ENCODE results near the gene ST6GALNAC6. TPM values are rescaled to one million over a fixed set of nuclear protein-coding genes. Genes with fewer than 3 reads are reported as not detected.
"Not testable (repeated sequence)": the region's sequence is repeated elsewhere in the genome, so short reads cannot be mapped to it uniquely, and the experiment has no call there.

ST6GALNAC6 gene
- polyA plus RNA-seq, 1 donor = 14.4 TPM

GRCh38 chr9:127845619-127846018 is 53.8 kb downstream of the ST6GALNAC6 start:
- not testable (repeated sequence) for H3K36me3 ChIP-seq (ENCODE audit: control insufficient read depth, insufficient read depth, low read length); H3K4me1 ChIP-seq (ENCODE audit: control insufficient read depth, insufficient read depth, low read length); DNase-seq; H3K27me3 ChIP-seq (ENCODE audit: control insufficient read depth, insufficient read depth, low read length); H3K9me3 ChIP-seq (ENCODE audit: control insufficient read depth, low read depth, low read length); H3K4me3 ChIP-seq (ENCODE audit: low read length)
- no CpG with 5 or more reads among the region's 4 CpGs for WGBS (ENCODE audit: insufficient coverage, low lambda C conversion rate)
- peak overlapping the region; percentile 44 for H3K27ac ChIP-seq (ENCODE audit: low read length)

GRCh38 chr9:127844821-127845359 is 54.5 kb downstream of the ST6GALNAC6 start:
- WGBS (ENCODE audit: insufficient coverage, low lambda C conversion rate) = no CpG with 5 or more reads among the region's 16 CpGs

DNA sequence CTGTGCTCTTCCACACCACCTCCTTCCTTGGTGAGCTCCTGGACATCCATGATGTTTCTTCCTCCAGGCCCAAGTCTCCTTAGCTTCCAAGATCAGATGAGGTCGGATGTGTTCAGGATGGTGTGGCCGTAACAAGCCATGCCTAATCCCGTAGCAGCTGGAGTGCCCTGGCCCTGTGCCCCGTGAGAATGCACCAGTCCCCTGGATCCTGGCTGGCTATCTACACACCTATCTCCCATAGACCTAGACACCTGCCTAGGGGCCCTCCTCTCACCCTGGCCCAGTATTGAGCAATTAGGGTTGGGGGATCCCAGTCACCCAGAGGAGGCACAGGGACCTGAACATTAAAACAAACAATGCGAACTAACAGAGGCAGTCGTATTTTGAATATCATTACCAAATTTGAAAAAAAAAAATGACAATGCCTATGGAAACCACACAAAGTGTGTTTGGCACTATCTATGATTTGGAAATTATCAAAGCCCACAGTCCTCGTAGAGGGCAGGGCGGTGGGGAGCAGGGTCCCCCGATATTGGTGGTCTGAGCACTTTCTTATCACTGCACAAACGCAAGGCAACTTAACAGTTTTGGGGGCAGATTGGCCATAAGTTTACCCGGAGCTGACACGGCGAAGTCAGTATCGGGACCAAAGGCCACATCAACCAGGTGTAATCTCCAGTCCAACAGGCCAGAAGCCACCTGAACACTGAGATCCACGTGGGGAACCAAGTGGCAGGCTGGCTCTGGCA is 58.1 kb downstream of the ST6GALNAC6 start:
- Histone ChIP-seq H3K27ac (ENCODE audit: low read length) (no peak overlapping the region), H3K4me1 (ENCODE audit: control insufficient read depth, insufficient read depth, low read length) (no peaks in the 10 kb centered on the region), H3K36me3 (ENCODE audit: control insufficient read depth, insufficient read depth, low read length) (peaks cover 8% of the 10 kb centered on the region), H3K27me3 (ENCODE audit: control insufficient read depth, insufficient read depth, low read length) (no peaks in the 10 kb centered on the region), H3K4me3 (ENCODE audit: low read length) (no peak overlapping the region), H3K9me3 (ENCODE audit: control insufficient read depth, low read depth, low read length) (no peaks in the 10 kb centered on the region)
- no CpG with 5 or more reads among the region's 15 CpGs for WGBS (ENCODE audit: insufficient coverage, low lambda C conversion rate)
- peak in 1 of 2 donors; percentile 26 for DNase-seq

More at GRCh38 chr9:127844821-127845359, 54.5 kb downstream of the ST6GALNAC6 start:
- Histone ChIP-seq H3K4me3 (ENCODE audit: low read length) (no peak overlapping the region), H3K27me3 (ENCODE audit: control insufficient read depth, insufficient read depth, low read length) (no peaks in the 10 kb centered on the region), H3K9me3 (ENCODE audit: control insufficient read depth, low read depth, low read length) (no peaks in the 10 kb centered on the region), H3K4me1 (ENCODE audit: control insufficient read depth, insufficient read depth, low read length) (no peaks in the 10 kb centered on the region), H3K27ac (ENCODE audit: low read length) (peak overlapping the region; percentile 44), H3K36me3 (ENCODE audit: control insufficient read depth, insufficient read depth, low read length) (peaks cover 8% of the 10 kb centered on the region)
- no peak for DNase-seq

DNA sequence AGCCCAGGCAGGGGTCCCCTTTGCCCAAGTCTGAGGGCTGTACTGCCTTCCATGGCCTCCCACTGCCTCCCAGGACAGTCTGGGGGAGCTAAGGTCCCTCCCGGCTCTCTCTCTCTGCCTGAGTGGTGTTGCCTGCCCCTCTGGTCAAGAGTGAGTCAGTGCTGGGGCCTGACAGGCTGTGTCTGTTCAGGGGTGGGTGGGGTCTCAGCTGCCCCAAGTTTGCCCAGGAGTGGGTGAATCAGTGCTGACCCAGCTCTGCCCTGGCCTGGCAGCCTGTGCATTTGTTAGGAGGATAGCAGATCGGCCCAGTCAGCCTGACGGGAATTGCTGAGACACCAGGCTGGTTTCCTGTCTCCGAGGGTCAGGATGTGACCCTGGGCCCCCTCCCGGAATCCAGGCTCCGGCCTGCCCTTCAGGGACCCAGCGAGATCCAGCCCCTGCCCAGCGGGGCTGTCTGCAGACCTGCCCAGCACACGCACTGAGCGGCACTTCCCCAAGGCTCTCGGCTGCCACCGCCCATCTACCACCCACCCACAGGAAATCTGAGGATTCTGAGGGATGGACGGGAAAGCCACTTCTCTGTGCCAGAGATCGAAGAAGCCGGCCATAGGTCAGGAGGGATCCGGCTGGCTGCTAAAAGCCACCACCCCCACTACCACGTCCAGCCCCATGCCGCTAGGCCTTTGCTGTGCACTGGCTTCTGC is 60.9 kb downstream of the ST6GALNAC6 start:
- DNase-seq = no peak
- Histone ChIP-seq H3K4me3 (ENCODE audit: low read length) (no peak overlapping the region), H3K27me3 (ENCODE audit: control insufficient read depth, insufficient read depth, low read length) (peaks cover 3% of the 10 kb centered on the region), H3K36me3 (ENCODE audit: control insufficient read depth, insufficient read depth, low read length) (peaks cover 8% of the 10 kb centered on the region), H3K4me1 (ENCODE audit: control insufficient read depth, insufficient read depth, low read length) (peaks cover 6% of the 10 kb centered on the region), H3K27ac (ENCODE audit: low read length) (no peak overlapping the region), H3K9me3 (ENCODE audit: control insufficient read depth, low read depth, low read length) (no peaks in the 10 kb centered on the region)
- WGBS (ENCODE audit: insufficient coverage, low lambda C conversion rate) = no CpG with 5 or more reads among the region's 18 CpGs

DNA sequence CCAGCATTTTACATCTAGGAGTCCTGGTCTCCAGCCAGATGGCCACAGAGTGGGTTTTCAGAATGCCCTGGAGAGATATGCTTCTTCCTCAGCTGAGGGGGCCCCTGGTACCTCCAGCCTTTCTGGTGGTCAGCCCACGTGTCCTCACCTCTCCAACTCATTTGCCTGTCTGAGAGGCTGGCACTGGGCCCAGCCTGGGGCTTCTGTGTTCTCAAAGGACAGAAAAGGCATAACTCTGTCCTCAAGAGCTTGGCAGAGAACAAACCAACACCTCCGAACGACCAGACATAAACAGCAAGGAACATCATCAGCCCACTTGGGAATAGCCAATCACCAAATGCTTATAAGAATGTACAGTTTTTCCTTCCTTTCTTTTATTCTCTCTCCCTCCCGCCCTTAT is 62.1 kb downstream of the ST6GALNAC6 start:
- no peak overlapping the region for H3K27ac ChIP-seq (ENCODE audit: low read length)
- no peak overlapping the region for H3K4me3 ChIP-seq (ENCODE audit: low read length)
- no CpG with 5 or more reads among the region's 4 CpGs for WGBS (ENCODE audit: insufficient coverage, low lambda C conversion rate)
- H3K9me3 ChIP-seq (ENCODE audit: control insufficient read depth, low read depth, low read length) = no peaks in the 10 kb centered on the region
- peaks cover 6% of the 10 kb centered on the region for H3K4me1 ChIP-seq (ENCODE audit: control insufficient read depth, insufficient read depth, low read length)
- H3K36me3 ChIP-seq (ENCODE audit: control insufficient read depth, insufficient read depth, low read length) = peaks cover 4% of the 10 kb centered on the region
- H3K27me3 ChIP-seq (ENCODE audit: control insufficient read depth, insufficient read depth, low read length) = peaks cover 3% of the 10 kb centered on the region
- DNase-seq = no peak

- H3K4me1 ChIP-seq (ENCODE audit: control insufficient read depth, insufficient read depth, low read length); H3K36me3 ChIP-seq (ENCODE audit: control insufficient read depth, insufficient read depth, low read length): not testable (repeated sequence)
- WGBS (ENCODE audit: insufficient coverage, low lambda C conversion rate) = no CpG with 5 or more reads among the region's 3 CpGs
Observed at GRCh38 chr9:127836561-127836960, 62.8 kb downstream of the ST6GALNAC6 start.

GRCh38 chr9:127835991-127836516 is 63.3 kb downstream of the ST6GALNAC6 start:
- peaks cover 3% of the 10 kb centered on the region for H3K36me3 ChIP-seq (ENCODE audit: control insufficient read depth, insufficient read depth, low read length)
- H3K9me3 ChIP-seq (ENCODE audit: control insufficient read depth, low read depth, low read length) = no peaks in the 10 kb centered on the region
- peak overlapping the region; percentile 58 for H3K27ac ChIP-seq (ENCODE audit: low read length)
- peaks cover 3% of the 10 kb centered on the region for H3K27me3 ChIP-seq (ENCODE audit: control insufficient read depth, insufficient read depth, low read length)
- no peak for DNase-seq
- peaks cover 6% of the 10 kb centered on the region for H3K4me1 ChIP-seq (ENCODE audit: control insufficient read depth, insufficient read depth, low read length)
- no peak overlapping the region for H3K4me3 ChIP-seq (ENCODE audit: low read length)
- no CpG with 5 or more reads among the region's 17 CpGs for WGBS (ENCODE audit: insufficient coverage, low lambda C conversion rate)

More at GRCh38 chr9:127836561-127836960, 62.8 kb downstream of the ST6GALNAC6 start:
- H3K27me3 ChIP-seq (ENCODE audit: control insufficient read depth, insufficient read depth, low read length); H3K9me3 ChIP-seq (ENCODE audit: control insufficient read depth, low read depth, low read length); H3K4me3 ChIP-seq (ENCODE audit: low read length); DNase-seq; H3K27ac ChIP-seq (ENCODE audit: low read length): not testable (repeated sequence)

Other genes with a start within 250 kb of the ST6GALNAC6 start
- 0.84 TPM for gene CFAP157, start 192.6 kb downstream of the ST6GALNAC6 start, polyA plus RNA-seq
- 9.3 TPM for gene PTRH1, start 183.9 kb downstream of the ST6GALNAC6 start, polyA plus RNA-seq
- gene TTC16, start 183.5 kb downstream of the ST6GALNAC6 start, polyA plus RNA-seq = 0.03 TPM
- gene TOR2A, start 164.3 kb downstream of the ST6GALNAC6 start, polyA plus RNA-seq = 16.5 TPM
- 7.4 TPM for gene SH2D3C, start 120.9 kb downstream of the ST6GALNAC6 start, polyA plus RNA-seq
- gene CDK9, start 113.6 kb downstream of the ST6GALNAC6 start, polyA plus RNA-seq = 57.4 TPM
- gene FPGS, start 96.7 kb downstream of the ST6GALNAC6 start, polyA plus RNA-seq = 33.5 TPM
- 21.6 TPM for gene ENG, start 44.9 kb downstream of the ST6GALNAC6 start, polyA plus RNA-seq
- 20.6 TPM for gene AK1, start 21.9 kb downstream of the ST6GALNAC6 start, polyA plus RNA-seq
- 10.4 TPM for gene ST6GALNAC4, start 17.4 kb upstream of the ST6GALNAC6 start, polyA plus RNA-seq
- 0.79 TPM for gene PIP5KL1, start 31.2 kb upstream of the ST6GALNAC6 start, polyA plus RNA-seq
- 33.2 TPM for gene DPM2, start 38.3 kb upstream of the ST6GALNAC6 start, polyA plus RNA-seq
- 55.2 TPM for gene EEIG1, start 81.4 kb upstream of the ST6GALNAC6 start, polyA plus RNA-seq
- 7.9 TPM for gene NAIF1, start 167.7 kb upstream of the ST6GALNAC6 start, polyA plus RNA-seq
- gene SLC25A25, start 168.6 kb upstream of the ST6GALNAC6 start, polyA plus RNA-seq = 19.4 TPM
- gene PTGES2, start 228.1 kb upstream of the ST6GALNAC6 start, polyA plus RNA-seq = 59.1 TPM
- gene LCN2, start 249.8 kb upstream of the ST6GALNAC6 start, polyA plus RNA-seq = 0.93 TPM